Omental fat pad (tissue), 4 donors: ENCODE measurements around the gene PRR23E. TPM values are rescaled to one million over a fixed set of nuclear protein-coding genes. Genes with fewer than 3 reads are reported as not detected.
A peak's percentile ranks its signal among the peaks of the same experiment; 100 is the strongest.

ENCODE experiments used
- ATAC-seq: fragments of 150-250 bp; one replicate; pipeline ENCODE4 v1.9.1; 2016; ENCODE audit warnings: mild to moderate bottlenecking, moderate library complexity; ENCODE audit not compliant: low FRiP score
- DNase-seq: peaks from one replicate; pipeline ENCODE4 v3.0.0-alpha.2; 2019; ENCODE audit warnings: low spot score
- CTCF ChIP-seq, 3 donors: fragments of 450-650 bp; IDR thresholded peaks; one replicate each; pipeline ENCODE4 v1.5.1; 2016 to 2017; ENCODE audit warnings: antibody characterized with exemption in 3 of 3, mild to moderate bottlenecking in 3 of 3, moderate library complexity in 2 of 3
- total RNA-seq, 4 donors: library from RNA; depleted of rRNA; stranded (reverse); fragments of >200 nt; gene quantifications; one replicate each; pipeline ENCODE4 v1.1.0, GENCODE V29; 2016

PRR23E gene
- total RNA-seq, 4 donors from 2014 or later: not detected

GRCh38 chr3:127170814-127171213 is 22.1 kb upstream of the PRR23E start:
- DNase-seq (no peak), ATAC-seq (no peak)
- TF ChIP-seq CTCF (IDR thresholded peaks at IDR 0.05): no peak

- no peak for TF ChIP-seq CTCF (IDR thresholded peaks at IDR 0.05)
- no peak for DNase-seq
- peak; percentile 31 for ATAC-seq
These were observed 21.6 kb upstream of the PRR23E start for GRCh38 chr3:127171320-127171719.

- DNase-seq: no peak
- ATAC-seq: no peak
- TF ChIP-seq CTCF (IDR thresholded peaks at IDR 0.05): no peak
These were observed 21.2 kb upstream of the PRR23E start for GRCh38 chr3:127171721-127172120.

GRCh38 chr3:127172211-127172610 is 20.7 kb upstream of the PRR23E start:
- DNase-seq (no peak), ATAC-seq (no peak)
- TF ChIP-seq CTCF (IDR thresholded peaks at IDR 0.05): no peak

GRCh38 chr3:127172781-127173515 is 20.0 kb upstream of the PRR23E start:
- DNase-seq (no peak), ATAC-seq (no peak)
- no peak for TF ChIP-seq CTCF (IDR thresholded peaks at IDR 0.05)

- DNase-seq (no peak), ATAC-seq (no peak)
- no peak for TF ChIP-seq CTCF (IDR thresholded peaks at IDR 0.05)
These were observed 19.3 kb upstream of the PRR23E start for GRCh38 chr3:127173516-127174166.

GRCh38 chr3:127174284-127174683 is 18.6 kb upstream of the PRR23E start:
- TF ChIP-seq CTCF (IDR thresholded peaks at IDR 0.05): no peak
- DNase-seq: no peak
- ATAC-seq: no peak
